ENCODE results near the gene IKZF1.

IKZF1 gene

DNA sequence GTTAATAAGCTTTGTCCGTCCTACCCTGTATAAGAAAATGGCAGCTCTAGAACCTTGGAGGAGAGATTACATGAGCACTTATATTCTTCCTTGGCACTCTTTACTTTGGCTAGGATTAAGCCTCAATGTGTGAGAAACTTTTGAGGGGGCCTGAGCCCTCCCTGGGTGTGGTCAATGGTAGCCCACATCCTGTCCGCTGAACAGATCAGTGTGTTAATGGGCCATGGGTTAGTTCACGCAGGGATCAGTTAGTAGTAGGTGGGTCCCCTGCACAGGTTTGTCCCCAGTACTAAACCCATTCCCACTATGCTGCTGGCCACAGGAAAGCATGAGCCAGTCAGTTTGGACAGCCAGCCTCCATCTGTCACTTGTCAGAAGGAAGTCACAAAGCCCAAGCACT lies 20.2 kb upstream of the IKZF1 start:
- DNase-seq, result no peak

DNA sequence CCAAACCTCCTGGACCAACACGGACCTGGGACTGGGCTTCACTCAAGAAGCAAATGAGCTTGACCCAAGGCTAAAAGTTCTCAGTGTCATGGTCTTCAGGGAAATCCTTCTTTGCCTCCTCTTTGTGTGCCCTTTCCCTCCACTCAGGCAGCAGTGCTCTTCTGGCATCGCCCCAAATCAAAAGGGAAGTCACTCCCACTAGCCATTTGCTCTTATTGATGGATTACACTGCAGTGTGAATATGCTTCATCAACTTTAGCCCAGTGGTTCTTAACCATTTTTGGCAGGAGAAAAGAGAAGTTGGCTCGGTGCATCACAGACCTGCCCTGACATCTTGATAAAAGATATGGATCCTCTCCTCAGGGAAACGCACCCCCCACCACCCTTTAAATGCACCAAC lies 19.2 kb upstream of the IKZF1 start:
- DNase-seq, result no peak

GRCh38 chr7:50287129-50287528 lies 17.4 kb upstream of the IKZF1 start:
- DNase-seq, result no peak

GRCh38 chr7:50292165-50292757 lies 12.3 kb upstream of the IKZF1 start:
- no peak for DNase-seq

- DNase-seq, result no peak
Measured at GRCh38 chr7:50292763-50293162, 11.8 kb upstream of the IKZF1 start.

- no peak for DNase-seq
Measured at GRCh38 chr7:50293509-50294179, 10.9 kb upstream of the IKZF1 start.

GRCh38 chr7:50295133-50295532 lies 9.4 kb upstream of the IKZF1 start:
- no peak for DNase-seq

DNA sequence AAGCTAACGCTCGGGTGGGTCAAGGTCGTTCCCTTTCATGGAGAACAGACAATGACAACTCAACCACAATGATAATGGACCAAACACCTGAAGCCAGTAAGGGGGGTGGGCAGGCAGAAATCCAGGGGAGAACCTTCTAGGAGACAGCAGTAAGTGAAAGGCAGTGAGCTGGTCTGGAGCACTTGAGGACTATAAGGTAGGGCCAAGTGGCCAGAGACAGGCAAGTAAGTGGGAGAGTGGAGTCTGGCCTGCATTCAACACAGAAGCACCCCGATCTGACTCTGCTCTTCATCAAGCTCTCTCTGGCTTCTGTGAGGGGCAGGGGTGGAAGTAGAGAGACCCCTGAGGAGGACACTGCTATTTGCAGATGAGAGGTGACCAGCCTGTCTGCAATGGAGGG lies 7.7 kb upstream of the IKZF1 start:
- DNase-seq, result no peak

DNA sequence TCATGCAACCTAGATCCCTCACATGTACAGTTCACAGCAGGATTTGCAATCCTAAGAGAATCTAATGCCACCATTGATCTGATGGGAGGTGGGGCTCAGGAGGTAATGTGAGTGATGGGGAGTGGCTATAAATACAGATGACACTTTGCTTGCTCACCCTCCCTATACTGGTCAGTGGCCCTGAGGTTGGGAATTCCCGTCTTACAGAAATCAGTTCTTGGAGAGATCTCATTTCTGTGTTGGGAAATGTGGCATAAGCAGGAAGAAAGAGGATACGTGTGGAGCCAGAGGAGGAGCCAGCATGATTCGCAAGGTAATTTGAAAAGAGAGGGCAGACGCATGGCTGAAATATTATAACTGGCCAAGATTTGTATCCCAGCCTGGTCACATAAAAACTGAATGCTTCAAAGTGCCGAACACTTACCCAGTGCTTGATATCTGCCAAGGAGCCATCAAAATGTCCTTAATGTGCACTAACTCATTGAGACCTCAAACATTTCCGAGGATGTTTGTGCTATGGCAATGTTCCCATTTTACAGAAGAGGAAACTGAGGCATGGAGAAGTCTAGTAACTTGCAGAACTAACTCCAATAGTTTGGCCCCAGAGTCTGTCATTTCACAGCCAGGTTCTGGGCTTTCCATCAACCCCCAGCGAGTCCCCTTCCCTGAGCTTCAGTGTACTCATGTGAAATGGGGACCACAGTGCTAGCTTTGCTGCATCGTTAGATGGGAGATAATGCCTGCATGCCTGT lies 5.5 kb upstream of the IKZF1 start:
- DNase-seq, result no peak

- DNase-seq, result peak; percentile 83
Measured at GRCh38 chr7:50300336-50300735, 4.2 kb upstream of the IKZF1 start.

DNA sequence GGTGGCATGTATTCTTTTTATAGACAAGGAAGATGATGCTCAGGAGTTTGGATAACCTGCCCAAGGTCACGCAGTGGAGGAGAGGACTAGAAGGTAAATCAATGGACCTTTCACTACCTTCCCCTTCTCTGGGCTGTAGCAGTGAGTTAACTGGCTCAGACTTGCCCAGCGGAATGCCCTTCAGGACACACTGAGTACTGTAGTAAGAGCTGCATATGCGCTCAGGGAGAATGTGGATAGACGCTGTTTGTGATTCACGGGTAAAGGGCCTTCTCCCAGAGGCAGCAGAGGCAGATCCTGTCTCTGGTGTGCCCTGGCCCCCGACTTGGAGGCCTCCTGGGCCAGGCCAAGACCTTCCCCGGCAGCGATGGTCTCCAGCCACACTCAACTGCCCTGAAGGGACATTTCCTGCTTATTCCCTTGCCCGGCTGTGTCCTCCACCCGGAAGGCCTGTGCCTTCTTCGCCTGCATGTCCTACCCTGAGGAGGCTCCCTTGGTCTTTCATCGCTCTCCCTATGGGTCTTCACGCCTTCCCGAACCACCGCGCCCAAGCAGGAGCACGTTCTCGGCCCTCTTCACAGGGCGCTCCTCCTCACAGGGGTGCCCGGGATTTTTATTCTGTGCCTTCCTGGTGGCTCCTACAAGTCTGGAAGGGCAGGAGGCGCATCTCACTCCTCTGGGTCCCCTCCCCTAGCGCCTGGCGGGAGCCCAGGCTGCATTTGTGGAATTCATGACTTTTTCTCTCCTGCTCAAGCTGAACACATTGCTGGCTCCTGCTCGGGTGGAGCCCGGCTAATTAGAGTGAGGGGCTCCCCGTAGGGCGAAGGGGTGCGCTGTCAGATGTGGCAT lies 1.8 kb upstream of the IKZF1 start:
- DNase-seq, result no peak

DNA sequence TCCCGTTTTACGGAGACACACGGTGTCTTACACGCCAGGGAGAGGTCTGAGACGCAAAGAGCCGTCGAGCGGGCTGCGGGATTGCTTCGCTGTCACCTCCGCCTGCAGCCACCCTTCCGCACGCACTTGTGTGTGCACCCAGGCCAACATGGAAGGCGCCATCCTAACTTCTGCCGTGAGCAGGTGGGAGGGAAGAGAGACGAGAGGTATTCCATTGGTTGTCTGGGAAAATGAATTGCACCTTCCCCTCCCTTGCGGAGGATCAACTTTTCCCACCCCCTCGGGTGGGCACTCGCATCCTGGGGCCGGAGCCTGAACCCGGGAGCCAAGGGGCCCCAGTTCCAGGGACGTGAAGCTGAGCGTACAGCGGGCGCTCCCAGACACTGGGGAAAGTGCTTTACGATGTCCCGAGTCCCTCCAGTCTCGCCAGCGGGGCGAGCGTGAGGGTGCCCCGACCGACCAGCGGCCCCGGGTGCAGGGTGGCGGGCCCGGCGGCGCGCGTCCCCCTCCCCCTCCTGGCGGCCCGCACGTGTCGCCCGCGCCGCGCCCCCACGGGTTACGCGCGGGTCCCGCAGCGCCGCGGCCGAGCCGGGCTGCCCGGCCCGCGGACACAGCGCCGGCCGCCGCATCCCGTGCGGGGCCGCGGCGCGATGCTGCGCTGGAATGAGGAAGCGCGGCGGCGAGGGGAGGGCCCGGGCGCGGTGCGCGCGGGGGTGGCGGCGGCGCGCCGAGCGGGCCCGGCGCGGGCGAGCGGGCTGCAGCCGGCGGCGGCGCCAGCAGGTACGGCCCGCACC lies 984 bp upstream of the IKZF1 start:
- DNase-seq, result peak; percentile 69

DNA sequence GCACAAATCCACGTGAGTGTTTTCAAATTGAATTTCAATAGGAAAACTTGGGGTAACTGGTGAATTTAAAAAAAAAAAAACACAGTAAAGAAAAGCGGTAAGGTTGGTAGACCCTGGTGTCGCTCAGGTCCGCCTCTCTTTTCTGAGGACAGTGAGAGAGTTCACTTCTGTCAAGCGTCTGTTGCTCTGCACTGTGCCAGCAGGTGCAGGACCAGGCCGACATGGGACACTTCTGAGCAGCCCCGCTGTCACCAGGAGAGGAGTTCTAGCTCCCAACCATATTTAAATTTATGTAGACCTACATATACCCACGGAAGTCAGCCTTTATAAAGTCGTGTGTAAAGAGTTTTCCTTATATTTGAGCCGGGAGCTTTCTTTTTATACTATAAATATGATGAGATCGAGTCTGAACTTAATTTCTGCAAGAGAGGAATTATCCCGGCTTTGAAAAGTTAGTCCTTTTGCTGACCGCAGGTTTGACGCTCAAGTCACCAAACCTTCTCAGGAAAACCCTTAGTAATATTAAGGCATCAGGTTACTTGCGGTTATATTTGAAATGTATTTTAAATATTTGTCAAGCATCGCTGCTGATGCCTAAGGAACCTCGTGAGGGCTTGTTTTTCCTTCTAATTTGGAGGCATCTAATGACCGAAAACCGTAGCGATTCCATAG lies 531 bp downstream of the IKZF1 start:
- peak; percentile 87 for DNase-seq

- DNase-seq, result no peak
Measured at GRCh38 chr7:50305583-50306493, 1.3 kb downstream of the IKZF1 start.

- peak; percentile 54 for DNase-seq
Measured at GRCh38 chr7:50306494-50307367, 2.2 kb downstream of the IKZF1 start.

- peak; percentile 86 for DNase-seq
Measured at GRCh38 chr7:50307368-50308032, 3.0 kb downstream of the IKZF1 start.

DNA sequence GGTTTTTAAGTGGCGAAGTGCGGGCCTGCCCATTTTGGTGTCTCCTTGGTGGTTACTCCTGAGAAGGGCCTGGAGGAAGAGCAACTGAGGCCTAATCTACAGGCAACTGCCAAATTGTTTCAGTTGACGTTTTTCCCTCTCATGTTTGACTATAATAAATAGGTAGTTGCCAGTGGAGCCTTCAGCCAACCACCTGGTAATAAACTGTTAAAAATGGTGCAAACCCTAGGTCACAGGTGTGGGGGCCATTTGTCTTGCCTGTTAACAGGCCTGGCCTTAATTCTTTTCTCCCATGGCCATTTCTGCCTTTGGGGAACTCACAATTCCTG lies 3.7 kb downstream of the IKZF1 start:
- peak; percentile 58 for DNase-seq

DNA sequence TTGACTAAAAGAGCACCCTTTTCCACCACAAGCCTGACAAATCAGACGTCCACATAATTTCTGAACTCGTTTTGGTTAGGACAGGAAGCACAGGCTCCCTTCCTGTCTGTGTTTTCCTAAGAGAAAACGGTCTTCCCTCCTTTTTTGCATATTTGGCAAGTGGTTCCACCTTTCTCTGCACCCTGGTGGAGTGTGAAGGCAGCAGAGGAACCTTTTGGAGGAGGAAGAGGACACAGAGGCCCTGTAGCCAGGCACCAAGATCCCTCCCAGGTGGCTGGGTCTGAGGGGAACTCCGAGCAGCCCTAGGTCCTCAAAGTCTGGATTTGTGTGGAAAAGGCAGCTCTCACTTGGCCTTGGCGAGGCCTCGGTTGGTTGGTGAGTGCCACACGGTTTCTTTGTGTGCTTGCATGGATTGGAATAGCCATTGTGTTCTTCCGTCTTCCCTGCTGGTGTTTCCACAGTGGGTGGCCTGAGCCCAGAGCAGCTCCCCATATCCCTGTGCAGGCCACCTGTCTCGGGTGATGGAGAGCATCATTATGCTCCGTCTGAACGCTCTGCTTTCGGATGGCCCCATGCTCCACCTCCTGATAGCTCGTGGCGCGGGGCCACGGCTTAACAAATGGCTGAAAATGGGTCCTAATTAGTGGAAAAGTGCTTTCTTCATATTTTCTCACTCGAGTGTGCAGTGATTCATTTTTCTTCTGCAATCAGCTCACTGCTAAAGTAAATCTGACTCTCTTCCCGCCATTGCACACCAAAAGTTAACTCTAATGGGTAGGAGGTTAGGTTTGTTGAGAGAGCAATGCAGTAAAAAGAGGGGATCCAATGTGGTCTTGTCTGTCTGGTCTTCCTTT lies 4.2 kb downstream of the IKZF1 start:
- peak; percentile 72 for DNase-seq

Data from RPMI8226 (cell line).